HT-29 (cell line): ENCODE results near the gene TRAF5. TPM values are rescaled to one million over a fixed set of nuclear protein-coding genes. Genes with fewer than 3 reads are reported as not detected.
"Not testable (repeated sequence)": the region's sequence is repeated elsewhere in the genome, so short reads cannot be mapped to it uniquely, and the experiment has no call there.

Experiments used
- DNase-seq: peaks from one replicate; pipeline ENCODE4 v3.0.0-alpha.2; 2015; ENCODE audit warnings: low spot score
- total RNA-seq: library from RNA; depleted of rRNA; stranded (reverse); fragments of >200 nt; shearing (Covaris generic); gene quantifications from 2 replicates; pipeline ENCODE4 v1.2.3, GENCODE V29; 2014

TRAF5 gene
- total RNA-seq, 1 experiment from 2014 or later = 9.4 TPM

GRCh38 chr1:211344152-211344618, 17.6 kb downstream of the TRAF5 start:
- peak; percentile 36 for DNase-seq

GRCh38 chr1:211345719-211346118, 19.1 kb downstream of the TRAF5 start:
- no peak for DNase-seq

GRCh38 chr1:211347077-211347844, 20.6 kb downstream of the TRAF5 start:
- no peak for DNase-seq

- no peak for DNase-seq
Observed at GRCh38 chr1:211348547-211348946, 21.9 kb downstream of the TRAF5 start.

GRCh38 chr1:211349741-211350140, 23.1 kb downstream of the TRAF5 start:
- peak; percentile 64 for DNase-seq

GRCh38 chr1:211352055-211352454, 25.4 kb downstream of the TRAF5 start:
- DNase-seq = not testable (repeated sequence)

- DNase-seq = no peak
Observed at GRCh38 chr1:211352465-211352864, 25.8 kb downstream of the TRAF5 start.

GRCh38 chr1:211352985-211353515, 26.4 kb downstream of the TRAF5 start:
- peak; percentile 85 for DNase-seq

GRCh38 chr1:211353562-211354212, 27.1 kb downstream of the TRAF5 start:
- no peak for DNase-seq

- no peak for DNase-seq
Observed at GRCh38 chr1:211355873-211356272, 29.2 kb downstream of the TRAF5 start.

- DNase-seq = no peak
Observed at GRCh38 chr1:211356723-211357407, 30.2 kb downstream of the TRAF5 start.

GRCh38 chr1:211358685-211359084, 32.1 kb downstream of the TRAF5 start:
- no peak for DNase-seq

GRCh38 chr1:211359876-211360275, 33.2 kb downstream of the TRAF5 start:
- no peak for DNase-seq

- DNase-seq = no peak
Observed at GRCh38 chr1:211361202-211361601, 34.6 kb downstream of the TRAF5 start.

- DNase-seq = no peak
Observed at GRCh38 chr1:211369640-211370039, 43.0 kb downstream of the TRAF5 start.

GRCh38 chr1:211370669-211371068, 44.0 kb downstream of the TRAF5 start:
- DNase-seq = no peak

GRCh38 chr1:211371406-211372105, 44.9 kb downstream of the TRAF5 start:
- DNase-seq = no peak

GRCh38 chr1:211372463-211372862, 45.8 kb downstream of the TRAF5 start:
- no peak for DNase-seq

- no peak for DNase-seq
Observed at GRCh38 chr1:211375146-211375818, 48.6 kb downstream of the TRAF5 start.

- no peak for DNase-seq
Observed at GRCh38 chr1:211375949-211376348, 49.3 kb downstream of the TRAF5 start.
